HG02943 (cell line): ENCODE measurements around the gene ANKRD13C.

Experiments used
- ATAC-seq: cut with Tn5 transposase; IDR thresholded peaks from one replicate; pipeline ENCODE4 v1.9.1; 2021; ENCODE audit warnings: mild to moderate bottlenecking, low read depth, moderate library complexity; ENCODE audit not compliant: unreplicated experiment

The ANKRD13C gene

DNA sequence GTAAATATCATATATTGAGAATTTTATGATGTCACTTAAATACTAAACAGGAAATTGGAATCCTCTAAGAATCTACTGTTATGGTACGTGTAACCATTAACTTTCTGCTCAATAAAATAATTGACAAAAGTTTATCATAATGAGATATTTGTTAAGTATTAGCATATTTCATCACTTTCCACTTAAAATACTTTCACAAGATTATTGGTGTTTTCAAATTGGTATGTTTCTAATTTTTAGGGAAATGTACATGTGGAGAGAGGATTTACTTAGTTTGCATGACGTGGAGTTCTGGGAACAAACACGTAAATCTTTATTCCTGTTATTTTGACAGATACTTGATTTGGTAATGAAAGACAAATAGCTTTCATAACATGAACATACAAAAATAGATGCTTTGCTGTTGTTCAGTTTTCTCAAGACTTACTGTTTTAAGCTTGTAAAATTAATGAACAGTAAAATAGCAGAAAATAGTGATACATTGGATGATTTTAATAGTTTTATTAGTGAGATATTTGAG is 131.7 kb downstream of the ANKRD13C start:
- ATAC-seq = no peak

DNA sequence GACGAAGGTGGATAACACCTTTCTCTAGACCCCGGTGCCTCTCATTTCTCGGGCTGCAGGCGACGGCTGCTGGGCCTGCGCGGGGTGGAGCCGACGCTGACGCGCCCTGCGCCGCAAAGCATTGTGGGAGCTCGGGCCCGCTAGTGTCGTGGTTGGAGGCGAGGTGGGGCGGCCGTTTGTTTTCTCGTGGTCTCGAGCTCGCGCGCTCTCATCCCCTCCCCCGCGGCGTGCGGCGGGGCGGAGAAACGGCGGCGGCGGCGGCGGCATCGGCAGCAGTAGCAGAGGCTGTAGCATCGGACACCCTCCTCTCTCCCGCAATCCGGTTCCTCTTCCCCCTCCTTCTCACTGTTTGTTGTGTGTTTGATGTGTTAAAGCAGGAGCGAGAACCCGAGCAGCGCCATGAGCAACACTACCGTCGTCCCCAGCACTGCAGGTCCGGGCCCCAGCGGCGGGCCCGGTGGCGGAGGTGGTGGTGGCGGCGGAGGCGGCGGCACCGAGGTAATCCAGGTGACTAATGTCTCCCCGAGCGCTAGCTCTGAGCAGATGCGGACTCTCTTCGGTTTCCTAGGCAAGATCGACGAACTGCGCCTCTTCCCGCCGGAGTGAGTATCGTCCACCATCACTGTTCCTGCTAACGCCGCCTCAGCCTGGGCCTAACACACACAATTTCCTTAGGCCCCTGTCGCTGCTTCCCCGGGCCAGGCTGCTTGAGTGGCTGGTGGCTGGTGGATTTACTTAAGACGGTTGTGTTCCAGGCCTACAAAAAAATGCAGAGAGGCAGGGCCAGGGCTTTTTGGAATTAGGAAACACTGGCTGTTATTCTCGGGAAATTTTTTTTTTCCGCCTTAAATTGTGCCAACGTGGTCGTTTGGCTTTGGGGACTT is 133.0 kb downstream of the ANKRD13C start, which contains the start of gene SRSF11:
SRSF11 (plus strand) TSS at position 143 of the 884 bp plus-strand sequence; CDS start at position 400, 257 bp downstream.
- ATAC-seq = peak; percentile 96

DNA sequence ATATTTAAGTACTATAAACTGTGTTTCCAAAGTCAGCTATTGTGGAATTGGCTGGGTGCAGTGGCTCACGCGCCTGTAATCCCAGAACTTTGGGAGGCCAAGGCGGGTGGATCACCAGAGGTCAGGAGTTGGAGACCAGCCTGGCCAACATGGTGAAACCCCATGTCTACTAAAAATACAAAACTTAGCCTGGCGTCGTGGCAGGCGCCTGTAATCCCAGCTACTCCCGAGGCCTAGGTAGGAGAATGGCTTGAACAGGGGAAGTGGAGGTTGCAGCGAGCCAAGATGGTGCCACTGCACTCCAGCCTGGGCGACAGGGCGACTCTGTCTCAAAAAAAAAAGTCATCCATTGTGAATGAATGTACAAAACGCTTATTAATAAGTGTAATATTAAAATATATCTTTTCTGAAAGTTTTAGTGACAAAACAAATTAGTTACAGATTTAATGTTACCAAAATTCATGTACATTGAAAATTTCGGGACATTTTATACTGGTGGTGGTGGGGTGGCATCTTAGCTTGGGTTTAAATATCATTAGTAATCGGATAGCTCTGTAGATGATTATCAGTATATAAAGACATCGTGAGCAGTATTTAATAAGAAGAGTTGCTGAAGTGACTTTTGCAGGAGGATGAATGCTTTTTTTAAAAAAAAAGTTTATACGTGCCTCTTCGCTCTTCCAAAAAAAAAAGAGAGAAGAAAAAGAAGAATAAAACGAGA is 133.8 kb downstream of the ANKRD13C start:
- ATAC-seq = peak; percentile 6

DNA sequence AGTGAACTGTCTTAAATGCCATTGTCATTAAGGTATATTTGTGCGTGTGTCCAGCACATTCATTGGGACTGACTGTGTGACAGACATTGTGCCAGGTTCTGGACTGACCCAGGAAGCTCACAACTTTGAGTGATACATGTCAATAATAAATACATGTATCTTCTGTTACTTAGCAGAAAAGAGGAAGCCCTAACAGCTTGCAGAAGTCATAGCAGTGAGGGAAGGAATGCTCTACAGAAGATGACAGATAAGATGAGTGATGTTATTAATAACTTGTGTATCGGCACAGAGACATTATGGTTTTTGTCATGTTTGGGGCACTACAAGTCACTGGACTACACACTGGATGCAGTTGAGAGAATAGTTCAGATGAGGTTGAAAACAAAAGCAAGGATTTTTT is 134.5 kb downstream of the ANKRD13C start:
- ATAC-seq = no peak

DNA sequence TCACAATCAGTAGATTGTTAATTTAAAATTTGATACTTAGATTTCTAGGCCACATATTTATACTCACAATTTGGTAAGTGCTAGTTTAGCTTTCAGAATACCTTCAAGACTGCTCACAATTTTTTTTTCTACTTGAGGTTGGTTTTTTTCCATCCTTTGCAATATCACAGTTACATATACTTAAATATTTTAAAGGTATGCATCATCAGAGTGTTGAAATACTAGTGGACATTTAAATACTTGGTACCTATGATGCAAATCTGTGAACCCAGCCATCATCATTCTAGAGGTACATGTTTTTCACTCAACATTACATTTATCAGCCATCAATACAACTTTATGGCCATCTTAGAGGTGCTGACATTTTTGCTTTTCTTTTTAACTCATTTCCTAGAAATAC is 143.0 kb downstream of the ANKRD13C start:
- no peak for ATAC-seq

DNA sequence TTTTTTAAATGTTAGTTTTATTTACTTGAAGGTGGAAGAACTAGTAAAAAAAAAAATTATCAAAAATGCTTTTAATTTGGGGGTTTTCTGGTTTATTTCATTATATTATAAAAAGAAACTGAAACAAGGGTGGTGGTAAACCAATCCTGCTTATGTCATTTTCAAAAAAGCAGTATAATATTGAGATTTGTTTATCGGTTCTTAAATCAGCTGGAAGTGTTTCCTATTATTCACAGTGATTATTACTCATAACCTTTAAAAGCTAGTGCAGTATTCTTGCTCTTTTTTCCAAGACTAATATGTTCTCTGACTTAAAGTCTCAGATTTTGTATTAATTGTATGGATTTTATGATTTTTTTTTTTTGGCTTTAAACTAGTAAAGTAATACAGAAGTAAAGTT is 143.7 kb downstream of the ANKRD13C start:
- no peak for ATAC-seq
